ENCODE results near the gene RAP1GAP2. TPM values are rescaled to one million over a fixed set of nuclear protein-coding genes. Genes with fewer than 3 reads are reported as not detected.

The RAP1GAP2 gene
- total RNA-seq, 1 donor from 2014 or later, result 10.6 TPM

DNA sequence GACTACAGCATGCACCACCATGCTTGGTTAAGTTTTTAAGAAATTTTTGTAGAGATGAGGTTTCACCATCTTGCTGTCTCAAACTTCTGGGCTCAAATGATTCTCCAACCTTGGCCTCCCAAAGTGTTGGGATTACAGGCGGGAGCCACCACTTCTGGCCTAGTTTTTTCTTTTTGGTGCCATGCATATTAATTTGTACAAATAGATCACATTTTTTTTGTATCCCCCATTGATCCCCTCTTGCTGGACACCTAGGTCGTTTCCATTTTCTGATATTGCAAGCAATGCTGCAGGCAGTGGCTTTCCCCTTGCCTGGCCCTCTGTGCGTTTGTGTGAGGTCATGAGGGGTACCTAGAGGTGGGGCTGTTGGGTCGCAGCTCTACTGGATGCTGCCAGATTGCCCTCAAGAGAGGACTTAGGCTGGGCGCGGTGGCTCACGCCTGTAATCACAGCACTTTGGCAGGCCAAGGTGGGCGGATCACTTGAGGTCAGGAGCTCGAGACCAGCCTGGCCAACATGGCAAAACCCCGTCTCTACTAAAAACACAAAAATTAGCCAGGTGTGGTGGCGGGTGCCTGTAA is 23.8 kb downstream of the RAP1GAP2 start:
- H3K4me1 Mint-ChIP-seq (ENCODE audit: unreplicated experiment), result no peaks in the 10 kb centered on the region
- TF ChIP-seq, protein P1, sequence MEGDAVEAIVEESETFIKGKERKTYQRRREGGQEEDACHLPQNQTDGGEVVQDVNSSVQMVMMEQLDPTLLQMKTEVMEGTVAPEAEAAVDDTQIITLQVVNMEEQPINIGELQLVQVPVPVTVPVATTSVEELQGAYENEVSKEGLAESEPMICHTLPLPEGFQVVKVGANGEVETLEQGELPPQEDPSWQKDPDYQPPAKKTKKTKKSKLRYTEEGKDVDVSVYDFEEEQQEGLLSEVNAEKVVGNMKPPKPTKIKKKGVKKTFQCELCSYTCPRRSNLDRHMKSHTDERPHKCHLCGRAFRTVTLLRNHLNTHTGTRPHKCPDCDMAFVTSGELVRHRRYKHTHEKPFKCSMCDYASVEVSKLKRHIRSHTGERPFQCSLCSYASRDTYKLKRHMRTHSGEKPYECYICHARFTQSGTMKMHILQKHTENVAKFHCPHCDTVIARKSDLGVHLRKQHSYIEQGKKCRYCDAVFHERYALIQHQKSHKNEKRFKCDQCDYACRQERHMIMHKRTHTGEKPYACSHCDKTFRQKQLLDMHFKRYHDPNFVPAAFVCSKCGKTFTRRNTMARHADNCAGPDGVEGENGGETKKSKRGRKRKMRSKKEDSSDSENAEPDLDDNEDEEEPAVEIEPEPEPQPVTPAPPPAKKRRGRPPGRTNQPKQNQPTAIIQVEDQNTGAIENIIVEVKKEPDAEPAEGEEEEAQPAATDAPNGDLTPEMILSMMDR (IDR thresholded peaks at IDR 0.05; ENCODE audit: unreplicated experiment), result no peak
- H3K36me3 Mint-ChIP-seq (ENCODE audit: low read depth, unreplicated experiment), result no peaks in the 10 kb centered on the region
- no peak for DNase-seq (ENCODE audit: low spot score)
- H3K9me3 Mint-ChIP-seq (ENCODE audit: unreplicated experiment), result no peaks in the 10 kb centered on the region
- H3K27me3 Mint-ChIP-seq (ENCODE audit: unreplicated experiment), result peaks cover 3% of the 10 kb centered on the region
- H3K27ac Mint-ChIP-seq (ENCODE audit: unreplicated experiment), result no peak overlapping the region
- no peak overlapping the region for H3K4me3 Mint-ChIP-seq (ENCODE audit: unreplicated experiment)

DNA sequence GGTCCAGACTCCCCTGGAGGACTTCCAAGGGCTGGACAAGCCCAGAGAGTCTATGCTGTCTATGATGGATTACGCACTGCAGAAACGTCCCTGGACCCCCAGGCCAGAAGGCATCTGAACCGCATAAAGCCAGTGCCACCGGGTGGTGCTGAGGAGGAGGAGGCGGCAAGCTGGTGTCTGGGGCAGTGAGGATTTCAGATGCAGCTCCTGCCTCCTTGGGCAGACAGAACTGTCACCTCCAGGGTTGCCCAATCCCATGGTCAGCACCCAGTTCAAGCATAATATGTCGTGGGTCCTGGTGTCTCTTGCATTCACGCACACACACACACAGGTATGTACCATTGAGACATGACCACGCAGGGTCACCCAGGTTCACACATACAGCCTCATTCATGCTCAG is 25.6 kb downstream of the RAP1GAP2 start:
- TF ChIP-seq, protein P1 (IDR thresholded peaks at IDR 0.05; ENCODE audit: unreplicated experiment), result no peak
- no peaks in the 10 kb centered on the region for H3K4me1 Mint-ChIP-seq (ENCODE audit: unreplicated experiment)
- no peak overlapping the region for H3K4me3 Mint-ChIP-seq (ENCODE audit: unreplicated experiment)
- peaks cover 4% of the 10 kb centered on the region for H3K27me3 Mint-ChIP-seq (ENCODE audit: unreplicated experiment)
- DNase-seq (ENCODE audit: low spot score), result no peak
- no peaks in the 10 kb centered on the region for H3K9me3 Mint-ChIP-seq (ENCODE audit: unreplicated experiment)
- H3K36me3 Mint-ChIP-seq (ENCODE audit: low read depth, unreplicated experiment), result no peaks in the 10 kb centered on the region
- no peak overlapping the region for H3K27ac Mint-ChIP-seq (ENCODE audit: unreplicated experiment)

DNA sequence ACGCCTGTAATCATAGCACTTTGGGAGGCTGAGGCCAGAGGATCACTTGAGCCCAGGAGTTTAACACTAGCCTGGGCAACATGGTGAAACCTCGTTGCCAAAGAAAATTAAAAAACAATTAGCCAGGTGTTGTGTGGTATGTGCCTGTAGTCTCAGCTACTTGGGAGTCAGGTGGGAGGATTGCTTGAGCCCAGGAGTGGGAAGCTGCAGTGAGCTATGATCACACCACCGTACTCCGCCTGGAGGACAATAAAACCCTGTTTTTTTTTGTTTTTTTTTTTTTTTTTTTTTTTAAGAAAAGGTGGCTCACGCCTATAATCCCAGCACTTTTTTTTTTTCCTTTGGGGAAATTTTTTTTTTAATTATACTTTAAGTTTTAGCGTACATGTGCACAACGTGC is 26.1 kb downstream of the RAP1GAP2 start:
- H3K4me1 Mint-ChIP-seq (ENCODE audit: unreplicated experiment), result no peaks in the 10 kb centered on the region
- peaks cover 5% of the 10 kb centered on the region for H3K27me3 Mint-ChIP-seq (ENCODE audit: unreplicated experiment)
- TF ChIP-seq, protein P1 (IDR thresholded peaks at IDR 0.05; ENCODE audit: unreplicated experiment), result no peak

DNA sequence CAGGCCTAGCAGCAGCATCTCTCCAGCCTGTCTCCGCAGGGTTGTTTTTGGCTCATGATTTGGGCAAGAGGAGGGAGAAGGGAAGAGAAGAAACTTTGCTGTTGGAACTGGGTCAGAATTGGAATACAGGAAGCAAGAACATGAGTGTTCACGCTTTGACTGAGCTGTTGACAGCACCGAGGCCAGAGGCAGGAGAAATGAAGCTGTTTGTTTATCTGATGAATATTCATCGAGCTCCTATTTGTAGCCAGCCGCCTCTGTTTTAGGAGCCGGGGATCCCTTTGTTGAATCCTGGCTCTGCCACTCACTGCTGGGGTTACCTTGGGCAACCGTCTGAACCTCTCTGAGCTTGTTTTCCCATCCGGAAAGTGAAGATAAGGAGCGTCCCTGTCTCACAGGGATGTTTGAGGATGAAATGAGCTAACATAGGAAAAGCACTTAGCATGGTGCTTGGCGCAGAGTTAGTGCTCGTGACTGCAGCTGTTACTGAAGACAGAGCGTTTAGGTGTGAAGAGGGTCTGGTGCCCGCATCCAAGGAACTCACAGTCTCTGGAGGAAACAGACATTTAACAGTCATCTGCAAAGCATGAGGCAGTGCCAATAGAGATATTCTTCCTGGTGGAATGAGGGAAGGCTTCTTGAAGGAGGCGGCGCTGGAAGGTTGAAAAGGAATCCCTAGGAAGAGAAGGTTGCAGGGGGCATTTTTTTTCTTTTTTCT is 29.2 kb downstream of the RAP1GAP2 start:
- no peak overlapping the region for H3K27ac Mint-ChIP-seq (ENCODE audit: unreplicated experiment)

More for the DNA sequence above, 26.1 kb downstream of the RAP1GAP2 start:
- Mint-ChIP-seq H3K36me3 (ENCODE audit: low read depth, unreplicated experiment) (no peaks in the 10 kb centered on the region), H3K9me3 (ENCODE audit: unreplicated experiment) (no peaks in the 10 kb centered on the region), H3K27ac (ENCODE audit: unreplicated experiment) (no peak overlapping the region), H3K4me3 (ENCODE audit: unreplicated experiment) (no peak overlapping the region)
- DNase-seq (ENCODE audit: low spot score), result no peak

More for the DNA sequence above, 29.2 kb downstream of the RAP1GAP2 start:
- TF ChIP-seq, protein P1 (IDR thresholded peaks at IDR 0.05; ENCODE audit: unreplicated experiment), result no peak
- no peak for DNase-seq (ENCODE audit: low spot score)
- Mint-ChIP-seq H3K36me3 (ENCODE audit: low read depth, unreplicated experiment) (no peaks in the 10 kb centered on the region), H3K9me3 (ENCODE audit: unreplicated experiment) (no peaks in the 10 kb centered on the region), H3K4me3 (ENCODE audit: unreplicated experiment) (no peak overlapping the region), H3K4me1 (ENCODE audit: unreplicated experiment) (no peaks in the 10 kb centered on the region), H3K27me3 (ENCODE audit: unreplicated experiment) (peaks cover 7% of the 10 kb centered on the region)
